ENCODE data around the gene ZNF335. TPM values are rescaled to one million over a fixed set of nuclear protein-coding genes. Genes with fewer than 3 reads are reported as not detected.

Gene ZNF335
- total RNA-seq, 3 donors from 2014 or later (not counting 1 experiment from before 2014, with no cell fraction given) = 101 to 119 (median 102) TPM

DNA sequence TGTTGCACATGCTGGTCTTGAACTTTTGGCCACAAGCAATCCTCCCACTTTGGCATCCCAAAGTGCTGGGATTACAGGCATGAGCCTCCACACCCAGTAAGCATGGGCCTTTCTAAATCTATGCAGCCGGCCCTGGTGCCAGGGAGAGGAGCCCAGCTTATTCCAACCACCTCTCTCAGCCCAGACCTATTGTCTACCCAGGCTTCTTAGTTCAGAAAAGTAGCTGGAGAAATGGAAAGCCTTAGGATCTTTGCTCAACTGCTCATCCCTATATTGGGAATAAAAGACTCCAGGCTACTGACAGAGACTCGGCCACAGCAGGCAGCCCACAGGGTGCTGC lies 45.3 kb downstream of the ZNF335 start:
- TF ChIP-seq, protein P1, sequence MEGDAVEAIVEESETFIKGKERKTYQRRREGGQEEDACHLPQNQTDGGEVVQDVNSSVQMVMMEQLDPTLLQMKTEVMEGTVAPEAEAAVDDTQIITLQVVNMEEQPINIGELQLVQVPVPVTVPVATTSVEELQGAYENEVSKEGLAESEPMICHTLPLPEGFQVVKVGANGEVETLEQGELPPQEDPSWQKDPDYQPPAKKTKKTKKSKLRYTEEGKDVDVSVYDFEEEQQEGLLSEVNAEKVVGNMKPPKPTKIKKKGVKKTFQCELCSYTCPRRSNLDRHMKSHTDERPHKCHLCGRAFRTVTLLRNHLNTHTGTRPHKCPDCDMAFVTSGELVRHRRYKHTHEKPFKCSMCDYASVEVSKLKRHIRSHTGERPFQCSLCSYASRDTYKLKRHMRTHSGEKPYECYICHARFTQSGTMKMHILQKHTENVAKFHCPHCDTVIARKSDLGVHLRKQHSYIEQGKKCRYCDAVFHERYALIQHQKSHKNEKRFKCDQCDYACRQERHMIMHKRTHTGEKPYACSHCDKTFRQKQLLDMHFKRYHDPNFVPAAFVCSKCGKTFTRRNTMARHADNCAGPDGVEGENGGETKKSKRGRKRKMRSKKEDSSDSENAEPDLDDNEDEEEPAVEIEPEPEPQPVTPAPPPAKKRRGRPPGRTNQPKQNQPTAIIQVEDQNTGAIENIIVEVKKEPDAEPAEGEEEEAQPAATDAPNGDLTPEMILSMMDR (IDR thresholded peaks at IDR 0.05) = no peak

DNA sequence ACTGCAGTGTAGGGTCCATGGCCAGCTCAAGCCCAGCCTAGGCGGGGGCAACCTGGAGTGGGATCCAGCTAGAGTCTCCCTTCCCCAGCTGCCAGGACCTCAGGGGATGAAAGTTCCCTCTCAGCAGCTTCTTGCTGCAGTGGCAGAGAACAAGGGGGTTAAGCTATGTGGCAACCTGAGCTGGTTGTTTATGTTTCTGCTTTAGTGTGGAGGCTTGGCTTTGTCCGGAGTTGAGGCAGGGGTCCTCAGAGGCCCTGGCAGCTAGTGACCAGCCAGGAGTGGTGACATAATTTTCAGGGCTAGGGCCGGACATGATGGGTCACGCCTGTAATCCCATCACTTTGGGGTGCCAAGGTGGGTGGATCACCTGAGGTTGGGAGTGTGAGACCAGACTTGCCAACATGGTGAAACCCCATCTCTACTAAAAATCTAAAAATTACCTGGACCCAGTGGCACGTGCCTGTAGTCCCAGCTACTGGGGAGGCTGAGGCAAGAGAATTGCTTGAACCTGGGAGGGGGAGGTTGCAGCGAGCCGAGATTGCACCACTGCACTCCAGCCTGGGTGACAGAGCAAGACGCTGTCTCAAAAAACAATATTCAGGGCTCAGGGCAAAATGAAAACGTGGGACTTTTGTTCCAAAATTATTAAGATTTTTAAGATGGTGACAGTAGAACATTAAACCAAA lies 46.0 kb downstream of the ZNF335 start:
- Mint-ChIP-seq H3K4me3 (no peak overlapping the region), H3K4me1 (peaks cover 0 to 13% of the 10 kb centered on the region in 2 donors), H3K36me3 (no peaks in the 10 kb centered on the region), H3K27ac (no peak overlapping the region), H3K9me3 (no peaks in the 10 kb centered on the region), H3K27me3 (ENCODE audit: low read depth in 2 of 2) (peaks cover 9 to 11% of the 10 kb centered on the region in 2 donors)
- Histone ChIP-seq H3K4me1 (ENCODE audit: control insufficient read depth, insufficient read depth, low read length) (no peaks in the 10 kb centered on the region), H3K27ac (ENCODE audit: low read length) (no peak overlapping the region), H3K9me3 (ENCODE audit: control insufficient read depth, insufficient read depth, low read length) (no peaks in the 10 kb centered on the region), H3K36me3 (ENCODE audit: control insufficient read depth, insufficient read depth, low read length) (no peaks in the 10 kb centered on the region), H3K4me3 (ENCODE audit: low read length) (no peak overlapping the region), H3K27me3 (ENCODE audit: control insufficient read depth, insufficient read depth, low read length) (peaks cover 4% of the 10 kb centered on the region)
- ATAC-seq (no peak), DNase-seq (no peak)
- TF ChIP-seq, protein P1 (IDR thresholded peaks at IDR 0.05) = no peak
- 76% methylated on average over 9 of the region's 9 CpGs for WGBS (ENCODE audit: insufficient coverage)
- intact Hi-C loops (cut with micrococcal nuclease) = no loop called here

More for the DNA sequence above, 45.3 kb downstream of the ZNF335 start:
- intact Hi-C loops (cut with micrococcal nuclease) = no loop called here
- H3K4me1 Mint-ChIP-seq = peaks cover 0 to 13% of the 10 kb centered on the region in 2 donors
- H3K27ac ChIP-seq (ENCODE audit: low read length) = no peak overlapping the region
- H3K36me3 ChIP-seq (ENCODE audit: control insufficient read depth, insufficient read depth, low read length) = no peaks in the 10 kb centered on the region
- H3K27me3 ChIP-seq (ENCODE audit: control insufficient read depth, insufficient read depth, low read length) = peaks cover 2% of the 10 kb centered on the region
- H3K9me3 Mint-ChIP-seq = no peaks in the 10 kb centered on the region
- H3K27ac Mint-ChIP-seq = no peak overlapping the region
- no peak overlapping the region for H3K4me3 Mint-ChIP-seq
- 96% methylated on average over 2 of the region's 2 CpGs for WGBS (ENCODE audit: insufficient coverage)
- peaks cover 2 to 4% of the 10 kb centered on the region in 2 donors for H3K27me3 Mint-ChIP-seq (ENCODE audit: low read depth in 2 of 2)
- no peaks in the 10 kb centered on the region for H3K36me3 Mint-ChIP-seq
- no peak overlapping the region for H3K4me3 ChIP-seq (ENCODE audit: low read length)
- no peaks in the 10 kb centered on the region for H3K9me3 ChIP-seq (ENCODE audit: control insufficient read depth, insufficient read depth, low read length)
- no peak for ATAC-seq
- no peaks in the 10 kb centered on the region for H3K4me1 ChIP-seq (ENCODE audit: control insufficient read depth, insufficient read depth, low read length)
- no peak for DNase-seq

DNA sequence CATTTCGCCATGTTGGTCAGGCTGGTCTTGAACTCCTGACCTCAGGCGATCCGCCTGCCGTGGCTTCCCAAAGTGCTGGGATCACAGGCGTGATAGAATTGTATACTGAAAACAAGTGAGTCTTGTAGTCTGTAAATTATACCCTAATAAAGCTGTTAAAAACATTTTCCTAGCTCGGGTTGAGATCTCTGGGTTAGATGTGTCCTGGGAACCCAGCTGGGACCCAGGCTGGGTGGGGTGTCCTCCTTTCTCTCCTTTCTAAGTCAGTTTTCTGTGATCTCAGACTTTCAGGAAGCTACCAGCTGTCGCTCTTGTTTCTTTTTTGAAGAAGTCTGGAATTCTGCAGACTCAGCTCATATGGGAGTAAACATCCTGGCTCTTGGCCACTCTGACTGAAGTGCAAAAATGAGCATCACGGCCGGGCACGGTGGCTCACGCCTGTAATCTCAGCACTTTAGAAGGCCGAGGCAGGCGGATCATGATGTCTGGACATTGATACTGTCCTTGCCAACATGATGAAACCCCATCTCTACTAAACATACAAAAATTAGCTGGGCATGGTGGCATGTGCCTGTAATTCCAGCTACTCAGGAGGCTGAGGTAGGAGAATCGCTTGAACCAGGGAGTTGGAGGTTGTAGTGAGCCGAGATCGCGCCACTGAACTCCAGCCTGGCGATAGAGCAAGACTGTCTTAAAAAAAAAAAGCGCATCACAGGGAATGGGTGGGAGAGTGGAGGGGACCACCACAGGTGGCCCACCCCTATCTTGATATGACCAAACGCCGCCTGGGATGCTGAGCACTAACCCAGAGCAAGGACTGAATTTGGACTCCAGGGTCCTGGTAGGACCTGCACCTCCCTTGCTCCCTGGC lies 47.4 kb downstream of the ZNF335 start:
- intact Hi-C loops (cut with micrococcal nuclease) = no loop called here
- H3K27ac ChIP-seq (ENCODE audit: low read length) = no peak overlapping the region
- Mint-ChIP-seq H3K9me3 (no peaks in the 10 kb centered on the region), H3K36me3 (no peaks in the 10 kb centered on the region), H3K27ac (no peak overlapping the region), H3K4me3 (no peak overlapping the region), H3K27me3 (ENCODE audit: low read depth in 2 of 2) (peaks cover 16 to 20% of the 10 kb centered on the region in 2 donors), H3K4me1 (peaks cover 0 to 13% of the 10 kb centered on the region in 2 donors)
- DNase-seq (no peak), ATAC-seq (no peak)
- peaks cover 4% of the 10 kb centered on the region for H3K27me3 ChIP-seq (ENCODE audit: control insufficient read depth, insufficient read depth, low read length)
- H3K4me1 ChIP-seq (ENCODE audit: control insufficient read depth, insufficient read depth, low read length) = no peaks in the 10 kb centered on the region
- 68% methylated on average over 21 of the region's 21 CpGs for WGBS (ENCODE audit: insufficient coverage)
- H3K36me3 ChIP-seq (ENCODE audit: control insufficient read depth, insufficient read depth, low read length) = no peaks in the 10 kb centered on the region
- H3K9me3 ChIP-seq (ENCODE audit: control insufficient read depth, insufficient read depth, low read length) = no peaks in the 10 kb centered on the region
- TF ChIP-seq, protein P1 (IDR thresholded peaks at IDR 0.05) = no peak
- H3K4me3 ChIP-seq (ENCODE audit: low read length) = no peak overlapping the region

Measured in natural killer cell (primary cell).